OCI-LY1 (cell line): ENCODE measurements around the gene ZBTB17.
A peak's percentile ranks its signal among the peaks of the same experiment; 100 is the strongest.

Experiments used
- H2AFZ ChIP-seq: fragments of 200-600 bp; sonication (generic), shearing (Covaris generic); 2 replicates; pipeline ENCODE4 v1.6.0; 2014; ENCODE audit warnings: antibody characterized with exemption, mild to moderate bottlenecking, low read length
- H3F3A ChIP-seq: fragments of 200-600 bp; sonication (generic), shearing (Covaris generic); 2 replicates; pipeline ENCODE4 v1.6.0; 2014; ENCODE audit warnings: mild to moderate bottlenecking, antibody characterized with exemption, low read length, moderate library complexity; ENCODE audit not compliant: insufficient read depth
- H3K27ac ChIP-seq: fragments of 200-600 bp; sonication (generic); 2 replicates; pipeline ENCODE4 v1.5.1; 2014; ENCODE audit warnings: low read length, mixed run types, mild to moderate bottlenecking, low read depth; ENCODE audit not compliant: poor library complexity, severe bottlenecking
- H3K27me3 ChIP-seq: fragments of 200-600 bp; sonication (generic); 2 replicates; pipeline ENCODE4 v1.6.0; 2014; ENCODE audit warnings: antibody characterized with exemption, mild to moderate bottlenecking, low read length, moderate library complexity; ENCODE audit not compliant: insufficient read depth
- H3K36me3 ChIP-seq: fragments of 200-600 bp; sonication (generic); 2 replicates; pipeline ENCODE4 v1.6.1; 2014; ENCODE audit warnings: mild to moderate bottlenecking, antibody characterized with exemption, low read length, moderate library complexity, mixed read lengths; ENCODE audit not compliant: insufficient read depth
- H3K4me1 ChIP-seq: fragments of 200-600 bp; sonication (generic); 2 replicates; pipeline ENCODE4 v1.5.1; 2014; ENCODE audit warnings: mild to moderate bottlenecking, low read length, moderate library complexity; ENCODE audit not compliant: insufficient read depth, severe bottlenecking
- H3K4me2 ChIP-seq: fragments of 200-600 bp; sonication (generic), shearing (Covaris generic); 2 replicates; pipeline ENCODE4 v1.6.1; 2014; ENCODE audit warnings: low read length
- H3K4me3 ChIP-seq: fragments of 200-600 bp; sonication (generic); 2 replicates; pipeline ENCODE4 v1.5.1; 2014; ENCODE audit warnings: low read length, low read depth, mild to moderate bottlenecking, mixed read lengths; ENCODE audit not compliant: poor library complexity, severe bottlenecking
- H3K79me2 ChIP-seq: fragments of 200-600 bp; shearing (Covaris generic); 2 replicates; pipeline ENCODE4 v1.6.1; 2016; ENCODE audit warnings: mixed run types, low read length, mixed read lengths; ENCODE audit not compliant: insufficient read depth
- H3K9ac ChIP-seq: fragments of 200-600 bp; sonication (generic), shearing (Covaris generic); 2 replicates; pipeline ENCODE4 v1.6.1; 2014; ENCODE audit warnings: mild to moderate bottlenecking, low read length, mixed read lengths
- H3K9me2 ChIP-seq: fragments of 200-600 bp; sonication (generic), shearing (Covaris generic); 2 replicates; pipeline ENCODE4 v1.6.1; 2014; ENCODE audit warnings: low read depth, mild to moderate bottlenecking, low read length, mixed read lengths
- H3K9me3 ChIP-seq: fragments of 200-600 bp; shearing (Covaris generic); 2 replicates; pipeline ENCODE4 v1.6.1; 2014; ENCODE audit warnings: low read length, mixed read lengths
- H4K20me1 ChIP-seq: fragments of 200-600 bp; sonication (generic), shearing (Covaris generic); 2 replicates; pipeline ENCODE4 v1.6.0; 2016; ENCODE audit warnings: mild to moderate bottlenecking, low read length; ENCODE audit not compliant: insufficient read depth
- EZH2 ChIP-seq: fragments of 200-600 bp; sonication (generic), shearing (Covaris generic); IDR thresholded peaks from 2 replicates; pipeline ENCODE4 v1.8.0; 2017; ENCODE audit warnings: borderline replicate concordance, mixed run types, mild to moderate bottlenecking, antibody characterized with exemption, low read length, moderate library complexity, mixed read lengths
- TF ChIP-seq, protein P1 (sequence below): fragments of 200-600 bp; sonication (generic), shearing (Covaris generic); IDR thresholded peaks from 2 replicates; pipeline ENCODE4 v1.5.1; 2017; ENCODE audit warnings: mild to moderate bottlenecking, antibody characterized with exemption, low read length, moderate library complexity, mixed read lengths

ZBTB17 gene

DNA sequence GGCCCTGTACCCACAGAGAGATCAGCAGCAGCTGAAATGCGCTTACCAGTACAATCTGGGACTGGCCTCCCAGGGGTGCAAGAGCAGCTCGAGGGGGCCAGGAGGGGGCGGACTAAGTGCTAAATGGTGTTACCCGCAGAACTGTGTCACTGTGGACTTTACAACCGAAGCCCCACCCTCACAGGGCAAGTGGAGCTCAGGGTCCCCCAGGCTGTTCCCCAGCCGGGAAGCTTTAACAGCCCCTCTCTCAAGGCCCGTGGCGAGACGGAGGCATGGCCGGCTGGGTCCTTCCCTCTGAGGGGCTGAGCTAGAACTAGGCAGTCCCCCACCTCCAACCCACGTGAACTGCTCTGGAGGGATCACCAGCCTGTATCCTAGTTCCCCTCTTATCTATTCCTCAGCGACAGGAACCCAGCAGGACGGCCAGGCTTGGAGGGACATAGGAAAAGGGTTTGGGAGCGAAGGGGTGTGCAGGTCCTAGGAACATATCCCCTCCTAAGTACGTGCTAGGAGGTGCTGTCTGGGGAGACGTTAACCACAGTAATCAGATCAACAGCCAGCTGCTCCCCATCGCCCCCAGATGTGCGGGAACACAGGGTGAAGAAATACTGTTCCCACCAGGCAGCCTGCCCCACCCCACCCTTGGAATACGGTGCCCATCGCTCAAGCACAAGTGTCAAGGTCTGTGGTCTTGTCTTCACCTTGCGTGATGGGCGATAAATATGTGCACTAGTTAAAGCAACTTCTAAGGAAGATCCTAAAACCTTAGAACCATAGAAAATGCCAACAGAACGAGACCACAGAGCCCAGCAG is 24.4 kb downstream of the ZBTB17 start:
- Histone ChIP-seq H3K4me2 (peak overlapping the region; percentile 51), H3K79me2 (no peaks in the 10 kb centered on the region), H2AFZ (no peak overlapping the region), H3K27me3 (no peaks in the 10 kb centered on the region), H3K4me1 (peaks cover 44% of the 10 kb centered on the region), H3F3A (no peaks in the 10 kb centered on the region), H4K20me1 (no peaks in the 10 kb centered on the region), H3K9ac (peak overlapping the region; percentile 27; the same call in 1 of the 2 replicates), H3K9me2 (no peaks in the 10 kb centered on the region), H3K36me3 (peaks cover 29% of the 10 kb centered on the region), H3K4me3 (no peak overlapping the region), H3K27ac (peak overlapping the region; percentile 90), H3K9me3 (no peaks in the 10 kb centered on the region)
- TF ChIP-seq EZH2 = no peak
- TF ChIP-seq, protein P1, sequence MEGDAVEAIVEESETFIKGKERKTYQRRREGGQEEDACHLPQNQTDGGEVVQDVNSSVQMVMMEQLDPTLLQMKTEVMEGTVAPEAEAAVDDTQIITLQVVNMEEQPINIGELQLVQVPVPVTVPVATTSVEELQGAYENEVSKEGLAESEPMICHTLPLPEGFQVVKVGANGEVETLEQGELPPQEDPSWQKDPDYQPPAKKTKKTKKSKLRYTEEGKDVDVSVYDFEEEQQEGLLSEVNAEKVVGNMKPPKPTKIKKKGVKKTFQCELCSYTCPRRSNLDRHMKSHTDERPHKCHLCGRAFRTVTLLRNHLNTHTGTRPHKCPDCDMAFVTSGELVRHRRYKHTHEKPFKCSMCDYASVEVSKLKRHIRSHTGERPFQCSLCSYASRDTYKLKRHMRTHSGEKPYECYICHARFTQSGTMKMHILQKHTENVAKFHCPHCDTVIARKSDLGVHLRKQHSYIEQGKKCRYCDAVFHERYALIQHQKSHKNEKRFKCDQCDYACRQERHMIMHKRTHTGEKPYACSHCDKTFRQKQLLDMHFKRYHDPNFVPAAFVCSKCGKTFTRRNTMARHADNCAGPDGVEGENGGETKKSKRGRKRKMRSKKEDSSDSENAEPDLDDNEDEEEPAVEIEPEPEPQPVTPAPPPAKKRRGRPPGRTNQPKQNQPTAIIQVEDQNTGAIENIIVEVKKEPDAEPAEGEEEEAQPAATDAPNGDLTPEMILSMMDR = no peak

DNA sequence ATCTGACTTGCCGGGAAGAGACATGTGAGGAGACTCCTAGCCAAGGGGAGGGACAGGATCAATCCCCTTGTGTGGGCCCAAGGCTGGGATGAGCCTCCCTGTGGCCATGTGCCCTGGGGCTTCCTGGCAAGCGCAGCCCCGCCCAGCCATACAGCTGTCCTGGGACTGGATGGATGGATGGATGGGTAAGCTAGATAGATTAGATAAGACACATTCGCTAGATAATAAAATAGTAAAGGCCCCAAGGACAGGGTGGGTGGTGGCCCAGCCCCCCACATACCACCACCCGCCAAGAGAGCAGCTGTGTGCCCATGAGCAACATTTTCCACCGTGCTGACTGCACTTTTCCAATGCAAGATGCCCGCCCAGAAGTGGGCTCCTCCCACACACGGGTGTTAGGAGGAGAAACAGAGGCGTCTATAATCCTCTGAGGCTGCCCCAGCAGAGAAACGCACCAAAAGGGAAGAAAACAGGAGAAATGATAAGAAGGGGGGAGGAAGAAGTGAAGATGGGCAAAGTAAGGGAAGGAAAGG is 25.1 kb downstream of the ZBTB17 start:
- Histone ChIP-seq H3K9ac (peak overlapping the region; percentile 67), H3K9me2 (no peaks in the 10 kb centered on the region), H2AFZ (no peak overlapping the region), H3F3A (no peaks in the 10 kb centered on the region), H3K4me2 (peak overlapping the region; percentile 51), H3K27me3 (no peaks in the 10 kb centered on the region), H3K4me1 (peaks cover 44% of the 10 kb centered on the region), H3K79me2 (no peaks in the 10 kb centered on the region), H3K36me3 (peaks cover 36% of the 10 kb centered on the region), H3K4me3 (peak overlapping the region; percentile 3), H3K9me3 (no peaks in the 10 kb centered on the region), H4K20me1 (no peaks in the 10 kb centered on the region), H3K27ac (peak overlapping the region; percentile 90)
- no peak for TF ChIP-seq EZH2
- TF ChIP-seq, protein P1 = no peak

DNA sequence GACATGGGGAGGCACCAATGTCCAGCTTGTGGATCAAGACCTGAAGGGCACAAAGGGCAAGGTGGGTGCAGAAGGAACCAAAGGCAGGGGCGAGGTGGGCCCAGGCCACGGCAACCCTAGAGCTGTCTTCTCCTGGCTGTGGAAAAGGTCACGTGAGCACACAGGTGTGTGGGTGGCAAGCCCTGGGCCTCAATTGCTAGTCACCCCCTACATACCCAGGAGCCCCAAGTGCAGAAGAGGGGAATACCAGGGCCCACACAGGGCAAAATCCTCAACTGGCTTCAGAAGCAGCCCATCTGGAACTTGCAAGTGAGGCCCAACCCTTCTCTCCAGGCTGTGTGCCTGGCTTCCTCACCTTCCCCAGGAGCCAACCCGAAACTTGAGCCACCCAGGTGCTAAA is 25.6 kb downstream of the ZBTB17 start:
- H3K4me1 ChIP-seq = peaks cover 44% of the 10 kb centered on the region
- TF ChIP-seq EZH2 = no peak
- TF ChIP-seq, protein P1 = no peak
- H2AFZ ChIP-seq = no peak overlapping the region
- peak overlapping the region; percentile 51 for H3K4me2 ChIP-seq
- no peaks in the 10 kb centered on the region for H3K9me2 ChIP-seq
- no peaks in the 10 kb centered on the region for H3K79me2 ChIP-seq
- H3K27ac ChIP-seq = peak overlapping the region; percentile 90
- no peaks in the 10 kb centered on the region for H3K9me3 ChIP-seq
- peaks cover 41% of the 10 kb centered on the region for H3K36me3 ChIP-seq
- no peaks in the 10 kb centered on the region for H3F3A ChIP-seq
- peak overlapping the region; percentile 67 for H3K9ac ChIP-seq
- peak overlapping the region; percentile 22 for H3K4me3 ChIP-seq
- no peaks in the 10 kb centered on the region for H3K27me3 ChIP-seq
- no peaks in the 10 kb centered on the region for H4K20me1 ChIP-seq
